Activated naive CD4-positive, alpha-beta T cell treated with Interleukin-2 at 50 U/mL for 16 hours (primary cell): ENCODE data around the gene RHOXF2B.
"Not testable (repeated sequence)": the region's sequence is repeated elsewhere in the genome, so short reads cannot be mapped to it uniquely, and the experiment has no call there.

Source experiments
- DNase-seq: peaks from one replicate; pipeline ENCODE4 v3.0.0-alpha.2; 2020

Gene RHOXF2B

GRCh38 chrX:120077590-120077989, at the start of gene RHOXF2B:
RHOXF2B (minus strand) TSS chrX:120077690; CDS start chrX:120077552, 138 bp downstream.
- not testable (repeated sequence) for DNase-seq

- DNase-seq, result no peak
Measured at GRCh38 chrX:120125444-120125843, 48.0 kb upstream of the RHOXF2B start.

- no peak for DNase-seq
Measured at GRCh38 chrX:120120223-120120622, 42.7 kb upstream of the RHOXF2B start.

GRCh38 chrX:120115438-120115963, 38.0 kb upstream of the RHOXF2B start, which contains the start of gene RHOXF1:
RHOXF1 (minus strand) TSS chrX:120115913; CDS start chrX:120115862, 51 bp downstream.
- DNase-seq, result no peak

GRCh38 chrX:120111611-120112010, 34.1 kb upstream of the RHOXF2B start:
- DNase-seq, result no peak

GRCh38 chrX:120109378-120109777, 31.9 kb upstream of the RHOXF2B start:
- DNase-seq, result no peak

- DNase-seq, result not testable (repeated sequence)
Measured at GRCh38 chrX:120104707-120105106, 27.2 kb upstream of the RHOXF2B start.

GRCh38 chrX:120101057-120101456, 23.6 kb upstream of the RHOXF2B start:
- DNase-seq, result not testable (repeated sequence)

- no peak for DNase-seq
Measured at GRCh38 chrX:120090208-120090607, 12.7 kb upstream of the RHOXF2B start.

- DNase-seq, result no peak
Measured at GRCh38 chrX:120087289-120088017, 10.0 kb upstream of the RHOXF2B start.

- not testable (repeated sequence) for DNase-seq
Measured at GRCh38 chrX:120085553-120086185, 8.2 kb upstream of the RHOXF2B start.

GRCh38 chrX:120066169-120066568, 11.3 kb downstream of the RHOXF2B start:
- DNase-seq, result not testable (repeated sequence)

GRCh38 chrX:120042712-120043111, 34.8 kb downstream of the RHOXF2B start:
- not testable (repeated sequence) for DNase-seq

- DNase-seq, result not testable (repeated sequence)
Measured at GRCh38 chrX:120042247-120042646, 35.2 kb downstream of the RHOXF2B start.

- not testable (repeated sequence) for DNase-seq
Measured at GRCh38 chrX:120040176-120040575, 37.3 kb downstream of the RHOXF2B start.

- DNase-seq, result not testable (repeated sequence)
Measured at GRCh38 chrX:120039087-120039733, 38.3 kb downstream of the RHOXF2B start.

GRCh38 chrX:120036704-120037103, 40.8 kb downstream of the RHOXF2B start:
- DNase-seq, result no peak

- DNase-seq, result not testable (repeated sequence)
Measured at GRCh38 chrX:120035522-120036309, 41.8 kb downstream of the RHOXF2B start.

GRCh38 chrX:120029354-120029753, 48.1 kb downstream of the RHOXF2B start:
- no peak for DNase-seq

- DNase-seq, result no peak
Measured at GRCh38 chrX:120023259-120023658, 54.2 kb downstream of the RHOXF2B start.

- DNase-seq, result no peak
Measured at GRCh38 chrX:120022763-120023162, 54.7 kb downstream of the RHOXF2B start.
